HG03460 (cell line): ENCODE data around the gene OS9.

Source experiments
- ATAC-seq: cut with Tn5 transposase; IDR thresholded peaks from one replicate; pipeline ENCODE4 v1.9.1; 2021; ENCODE audit not compliant: unreplicated experiment

OS9 gene

DNA sequence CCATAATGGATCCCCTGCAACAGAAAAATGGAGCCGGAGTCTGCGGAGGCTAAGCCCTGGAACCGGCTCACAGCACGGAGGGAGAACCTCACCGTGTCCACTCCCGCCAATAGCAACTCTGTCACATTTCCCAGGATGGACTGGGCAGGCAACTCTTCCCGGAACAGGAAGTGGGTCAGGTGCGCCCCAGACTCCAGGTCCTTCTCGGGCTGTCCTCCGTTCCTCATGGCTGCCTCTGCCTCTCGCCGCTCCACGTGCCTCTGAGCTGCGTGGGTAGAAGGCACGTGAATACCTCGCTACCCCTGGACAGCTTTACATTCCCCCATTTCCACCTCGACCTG lies 70.7 kb downstream of the OS9 start:
- ATAC-seq = no peak

DNA sequence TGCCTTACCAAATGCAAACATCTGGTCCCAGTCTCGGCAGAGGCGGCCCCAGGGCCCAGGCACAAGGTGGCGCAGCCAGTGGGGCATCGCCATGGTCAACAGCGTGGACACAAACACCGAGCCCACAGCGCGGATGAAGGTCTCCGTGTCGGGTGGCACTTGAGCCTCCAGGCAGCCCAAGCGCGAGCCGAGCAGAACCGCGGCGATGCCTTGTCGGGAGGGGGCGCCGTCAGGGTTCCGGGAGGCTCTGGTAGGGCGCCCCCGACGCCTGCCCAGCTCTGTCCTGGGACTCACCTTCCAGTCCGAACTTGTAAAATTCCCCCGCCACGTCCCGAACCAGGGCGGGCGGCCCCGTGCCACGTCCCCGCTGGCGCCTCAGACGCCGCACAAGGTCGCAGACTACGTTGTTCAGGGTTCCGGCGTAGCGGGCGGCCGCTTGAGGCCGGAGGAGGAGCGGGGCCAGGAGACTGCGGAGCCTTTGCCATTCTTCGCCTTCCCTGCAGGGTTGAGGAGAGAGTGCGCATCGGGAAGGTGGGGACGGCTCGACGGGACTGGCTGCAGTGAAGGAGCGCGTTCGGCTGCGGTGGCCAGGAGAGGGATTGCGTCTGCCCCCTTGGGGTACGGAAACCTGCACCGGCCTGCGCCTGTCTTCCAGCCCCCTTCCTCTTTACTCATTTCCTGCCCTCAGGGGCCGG lies 71.2 kb downstream of the OS9 start:
- ATAC-seq = no peak

DNA sequence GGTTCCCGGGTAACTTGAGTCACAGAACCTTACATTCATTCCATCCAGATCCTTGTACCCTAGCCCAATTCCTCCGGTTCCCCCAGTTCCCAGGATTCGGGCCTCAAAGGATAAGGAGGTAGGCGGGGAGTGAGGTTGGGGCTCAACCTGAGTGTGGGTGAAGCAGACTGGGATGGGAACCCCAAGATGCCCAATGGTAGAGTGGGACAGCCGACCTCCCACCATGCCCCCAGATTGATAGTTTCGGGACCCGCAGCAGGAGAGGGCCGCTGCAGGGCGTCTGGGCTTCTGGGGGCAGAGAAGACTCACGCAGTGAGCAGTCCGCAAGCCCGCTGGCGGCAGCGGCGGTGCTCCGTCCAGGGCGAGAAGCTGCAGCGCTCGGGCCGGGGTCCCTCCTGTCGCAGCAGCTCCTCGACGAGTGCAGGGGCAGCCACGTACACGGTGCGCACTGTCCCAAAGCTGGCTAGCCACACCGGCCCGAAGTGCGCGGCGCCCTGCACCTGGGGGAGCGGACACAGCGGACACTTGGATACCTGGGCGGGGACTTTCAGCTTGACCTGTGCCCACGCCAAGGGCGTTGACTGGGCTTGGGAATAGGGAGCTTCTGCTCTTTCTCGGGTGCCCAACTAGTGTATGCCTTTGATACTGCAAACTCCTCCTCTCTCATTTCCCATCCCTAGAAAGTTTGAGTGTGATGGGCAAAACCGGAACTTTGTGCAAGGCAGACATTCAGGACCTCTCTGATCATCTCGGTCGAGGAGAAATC lies 71.9 kb downstream of the OS9 start:
- ATAC-seq = no peak

DNA sequence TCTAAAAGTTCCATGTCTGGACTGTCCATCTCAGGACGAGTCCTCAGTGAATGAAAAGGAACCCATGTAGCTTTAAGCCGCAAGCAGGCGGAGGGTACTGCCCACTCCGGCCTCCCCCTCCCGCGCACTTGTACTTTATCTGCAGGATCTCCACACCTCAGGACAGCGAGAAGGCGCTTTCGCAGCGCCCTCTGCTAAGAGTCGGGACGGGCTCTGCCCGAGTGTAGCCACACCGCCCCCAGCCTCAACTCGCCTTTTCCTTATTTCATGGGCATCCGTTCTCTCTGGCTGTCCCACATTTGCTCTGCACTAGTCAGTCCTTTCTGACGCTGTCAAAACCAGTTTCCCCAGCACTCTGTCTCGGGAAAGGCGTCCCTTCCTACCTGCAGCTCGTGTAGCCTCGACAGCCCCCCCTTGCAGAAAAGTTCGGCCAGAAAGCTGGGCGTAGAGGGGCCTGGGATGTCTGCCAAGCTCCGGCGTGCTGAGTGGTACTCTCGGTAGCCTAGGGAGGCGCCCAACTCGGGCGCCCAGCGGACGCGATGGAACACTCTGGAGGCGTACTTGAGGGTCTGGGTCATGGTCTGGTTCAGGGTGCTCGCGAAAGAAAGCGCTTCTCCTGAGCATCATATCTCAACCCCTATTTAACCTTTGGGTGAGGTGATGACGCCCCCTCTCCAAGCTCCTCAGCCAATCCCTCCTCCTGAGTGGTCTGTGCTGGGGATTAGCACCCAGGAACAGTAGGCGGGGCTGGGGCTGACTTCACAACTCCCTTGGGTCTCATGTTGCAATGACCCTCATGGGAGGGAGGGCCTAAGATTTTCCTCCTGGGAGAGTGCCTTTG lies 72.8 kb downstream of the OS9 start, which contains the start of gene CYP27B1:
CYP27B1 (minus strand) TSS at position 615 of the 841 bp plus-strand sequence; CDS start at position 578, 37 bp downstream.
- ATAC-seq = no peak

DNA sequence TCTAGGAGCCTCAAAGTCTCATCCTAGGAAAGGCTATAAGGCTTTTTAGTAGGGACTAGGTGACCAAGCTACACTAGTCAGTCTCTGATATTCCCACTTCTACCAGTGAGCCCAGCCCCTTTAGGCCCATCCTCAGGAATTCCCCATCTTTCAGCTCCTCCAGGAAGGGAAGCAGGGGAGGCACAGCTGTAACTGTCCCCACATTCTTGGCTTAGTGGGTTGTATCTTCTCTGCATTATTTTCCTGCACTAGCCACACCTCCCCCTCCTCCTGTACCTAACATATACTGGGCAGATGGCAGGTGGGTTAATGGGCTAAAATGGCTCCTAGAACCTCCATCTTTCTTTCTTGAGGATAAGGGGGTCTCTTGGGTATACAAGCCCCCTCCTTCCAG lies 73.4 kb downstream of the OS9 start:
- ATAC-seq = no peak

DNA sequence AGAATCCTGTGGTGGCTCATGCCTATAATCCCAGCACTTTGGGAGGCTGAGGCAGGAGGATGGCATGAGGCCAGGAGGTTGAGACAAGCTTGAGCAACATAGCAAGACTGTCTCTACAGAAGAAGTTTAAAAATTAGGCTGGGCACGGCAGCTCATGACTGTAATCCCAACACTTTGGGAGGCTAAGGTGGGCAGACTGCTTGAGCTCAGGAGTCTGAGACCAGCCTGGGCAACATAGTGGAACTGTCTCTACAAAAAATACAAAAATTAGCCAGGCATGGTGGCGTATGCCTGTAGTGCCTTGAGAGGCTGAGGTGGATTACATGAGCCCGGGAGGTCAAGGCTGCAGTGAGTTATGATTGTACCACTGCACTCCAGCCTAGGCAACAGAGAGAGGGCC lies 73.9 kb downstream of the OS9 start:
- ATAC-seq = no peak

DNA sequence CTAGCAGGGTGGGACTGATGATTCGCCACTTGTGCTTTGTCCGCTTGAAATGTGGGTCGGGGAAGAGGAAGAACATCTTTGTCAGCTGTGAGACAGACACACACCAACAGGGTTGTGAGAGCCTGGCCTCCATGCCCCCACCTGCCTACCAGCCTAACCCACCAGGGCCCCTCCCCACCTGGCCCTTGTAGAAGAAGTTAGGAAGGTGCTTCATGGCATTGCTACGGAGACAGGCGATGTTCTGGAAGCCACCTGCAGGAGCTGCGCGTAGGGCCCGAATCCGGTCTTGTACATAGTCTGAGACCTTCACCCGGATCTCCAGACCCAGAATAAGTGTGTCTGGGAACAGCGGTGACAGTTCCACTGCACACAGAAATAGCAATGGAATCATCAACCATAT lies 75.7 kb downstream of the OS9 start:
- no peak for ATAC-seq

DNA sequence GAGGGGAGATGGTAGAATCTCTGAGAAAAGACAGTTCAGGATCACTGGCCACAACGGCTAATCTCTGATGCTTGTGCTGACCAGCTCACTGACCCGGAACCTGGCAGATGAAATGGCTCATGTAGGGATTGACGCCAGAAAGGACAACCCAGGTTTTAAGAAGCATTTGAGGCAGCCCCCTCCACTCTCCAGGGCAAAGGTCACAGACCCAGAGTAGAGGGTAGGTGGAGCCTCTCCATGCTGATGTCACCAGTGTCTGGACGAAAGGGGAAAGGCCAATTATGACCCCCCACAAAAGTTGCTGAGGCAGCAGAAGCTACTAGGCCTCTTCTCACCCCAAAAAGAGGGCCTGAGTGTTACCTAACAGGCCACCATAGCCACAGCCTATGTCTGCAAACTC lies 76.8 kb downstream of the OS9 start:
- no peak for ATAC-seq
